ENCODE results near the gene RPL7L1.
"Not testable (repeated sequence)": the region's sequence is repeated elsewhere in the genome, so short reads cannot be mapped to it uniquely, and the experiment has no call there.

Gene RPL7L1

GRCh38 chr6:42891199-42891722 lies 11.8 kb downstream of the RPL7L1 start:
- no peak for DNase-seq (ENCODE audit: low spot score)

- not testable (repeated sequence) for DNase-seq (ENCODE audit: low spot score)
Measured at GRCh38 chr6:42894041-42894828, 14.8 kb downstream of the RPL7L1 start.

GRCh38 chr6:42896178-42896719 lies 16.8 kb downstream of the RPL7L1 start:
- no peak for DNase-seq (ENCODE audit: low spot score)

GRCh38 chr6:42898891-42899361 lies 19.5 kb downstream of the RPL7L1 start:
- peak; percentile 70 for DNase-seq (ENCODE audit: low spot score)

- no peak for DNase-seq (ENCODE audit: low spot score)
Measured at GRCh38 chr6:42899871-42900270, 20.5 kb downstream of the RPL7L1 start.

GRCh38 chr6:42901538-42901957 lies 22.1 kb downstream of the RPL7L1 start:
- peak; percentile 87 for DNase-seq (ENCODE audit: low spot score)

GRCh38 chr6:42902429-42903263 lies 23.2 kb downstream of the RPL7L1 start:
- not testable (repeated sequence) for DNase-seq (ENCODE audit: low spot score)

- DNase-seq (ENCODE audit: low spot score) = no peak
Measured at GRCh38 chr6:42904467-42904866, 25.1 kb downstream of the RPL7L1 start.

GRCh38 chr6:42907336-42907735 lies 27.9 kb downstream of the RPL7L1 start:
- DNase-seq (ENCODE audit: low spot score) = no peak

GRCh38 chr6:42909835-42910234 lies 30.4 kb downstream of the RPL7L1 start:
- DNase-seq (ENCODE audit: low spot score) = no peak

- DNase-seq (ENCODE audit: low spot score) = no peak
Measured at GRCh38 chr6:42911171-42912021, 32.0 kb downstream of the RPL7L1 start.

GRCh38 chr6:42914546-42914945 lies 35.1 kb downstream of the RPL7L1 start:
- peak; percentile 26 for DNase-seq (ENCODE audit: low spot score)

GRCh38 chr6:42915732-42916131 lies 36.3 kb downstream of the RPL7L1 start, which contains the start of gene PTCRA:
Gene PTCRA (plus strand): TSS chr6:42916053. CDS start chr6:42916070, 17 bp downstream.
- DNase-seq (ENCODE audit: low spot score) = no peak

GRCh38 chr6:42916288-42916687 lies 36.9 kb downstream of the RPL7L1 start:
- no peak for DNase-seq (ENCODE audit: low spot score)

GRCh38 chr6:42921801-42922200 lies 42.4 kb downstream of the RPL7L1 start:
- DNase-seq (ENCODE audit: low spot score) = no peak

- no peak for DNase-seq (ENCODE audit: low spot score)
Measured at GRCh38 chr6:42923666-42924065, 44.2 kb downstream of the RPL7L1 start.

GRCh38 chr6:42925248-42925857 lies 45.9 kb downstream of the RPL7L1 start:
- no peak for DNase-seq (ENCODE audit: low spot score)

GRCh38 chr6:42928986-42929820 lies 49.8 kb downstream of the RPL7L1 start, which contains the start of gene CNPY3:
Gene CNPY3 (plus strand): TSS chr6:42929480. CDS start chr6:42929571, 91 bp downstream.
- peak; percentile 99 for DNase-seq (ENCODE audit: low spot score)

GRCh38 chr6:42929821-42930360 lies 50.5 kb downstream of the RPL7L1 start:
- DNase-seq (ENCODE audit: low spot score) = peak; percentile 70

- DNase-seq (ENCODE audit: low spot score) = no peak
Measured at GRCh38 chr6:42932412-42932811, 53.0 kb downstream of the RPL7L1 start.

Measured in kidney tubule cell (primary cell).